BE2C (cell line): Measurements from ENCODE around the gene ZNF783.

Experiments used
- DNase-seq: peaks from one replicate; pipeline ENCODE4 v3.0.0-alpha.2; 2020
- H3K27me3 ChIP-seq: fragments of 250-450 bp; sonication (Bioruptor Pico); 2 replicates; pipeline ENCODE4 v1.5.1; 2020; ENCODE audit warnings: mild to moderate bottlenecking
- H3K36me3 ChIP-seq: fragments of 250-450 bp; sonication (Bioruptor Pico); 2 replicates; pipeline ENCODE4 v1.5.1; 2020; ENCODE audit warnings: mild to moderate bottlenecking
- H3K4me1 ChIP-seq: fragments of 250-450 bp; sonication (Bioruptor Pico); 2 replicates; pipeline ENCODE4 v1.5.1; 2020
- H3K4me3 ChIP-seq: 2 replicates; pipeline ENCODE4 v1.5.1; 2011; ENCODE audit warnings: low read depth, low read length
- H3K9me3 ChIP-seq: fragments of 250-450 bp; sonication (Bioruptor Pico); 2 replicates; pipeline ENCODE4 v1.5.1; 2020
- CTCF ChIP-seq: IDR thresholded peaks from 2 replicates; pipeline ENCODE4 v1.5.1; 2012; ENCODE audit warnings: mild to moderate bottlenecking, low read depth, low read length

ZNF783 gene

DNA sequence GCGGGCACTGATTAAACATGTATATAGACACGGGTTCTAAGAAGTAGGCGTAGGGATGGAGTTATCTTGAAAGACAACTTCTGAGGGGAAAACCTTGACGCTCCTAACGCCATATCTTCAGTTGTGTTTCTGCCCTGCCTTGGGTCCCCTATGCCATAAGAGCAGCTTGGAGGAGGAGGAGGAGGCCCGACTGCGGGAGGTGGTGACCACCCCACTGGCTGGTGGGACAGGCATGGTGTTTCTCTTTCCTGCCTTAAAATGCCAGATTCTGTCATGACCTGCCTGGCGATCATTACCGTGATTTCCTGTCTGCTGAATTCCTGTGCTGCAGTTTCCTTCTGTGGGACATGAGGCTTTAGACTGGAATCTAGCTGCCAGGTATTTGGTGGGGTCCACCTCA, 15.9 kb downstream of the ZNF783 start:
- no peaks in the 10 kb centered on the region for H3K9me3 ChIP-seq
- H3K36me3 ChIP-seq, result 0 out of 2 replicates have a peak, but pooled peaks cover 12% of the 10 kb centered on the region
- H3K4me1 ChIP-seq, result no peaks in the 10 kb centered on the region
- H3K4me3 ChIP-seq, result no peak overlapping the region
- DNase-seq, result no peak
- H3K27me3 ChIP-seq, result no peaks in the 10 kb centered on the region
- no peak for TF ChIP-seq CTCF

DNA sequence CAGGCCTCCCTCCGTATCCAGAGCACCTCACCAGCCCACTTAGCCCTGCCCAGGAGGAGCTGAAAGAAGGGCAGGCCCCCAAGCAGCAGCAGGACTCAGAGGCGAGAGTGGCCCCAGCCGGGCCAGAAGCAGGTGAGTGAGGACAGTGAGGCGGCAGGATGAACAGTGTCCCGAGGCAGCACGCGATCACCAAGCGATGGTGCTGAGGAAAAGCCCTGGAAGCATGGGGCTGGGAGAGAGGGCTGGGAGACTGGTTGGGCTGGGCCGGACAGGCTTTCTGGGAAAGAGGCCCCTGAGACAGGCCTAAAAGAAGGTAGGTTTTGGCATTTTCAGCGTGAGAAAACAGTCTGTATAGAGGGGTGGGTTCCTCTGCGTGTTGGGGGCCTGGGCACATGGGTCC, 16.4 kb downstream of the ZNF783 start:
- 0 out of 2 replicates have a peak, but pooled peaks cover 12% of the 10 kb centered on the region for H3K36me3 ChIP-seq
- H3K9me3 ChIP-seq, result no peaks in the 10 kb centered on the region
- no peak overlapping the region for H3K4me3 ChIP-seq
- H3K27me3 ChIP-seq, result no peaks in the 10 kb centered on the region
- H3K4me1 ChIP-seq, result no peaks in the 10 kb centered on the region
- TF ChIP-seq CTCF, result no peak
- no peak for DNase-seq

DNA sequence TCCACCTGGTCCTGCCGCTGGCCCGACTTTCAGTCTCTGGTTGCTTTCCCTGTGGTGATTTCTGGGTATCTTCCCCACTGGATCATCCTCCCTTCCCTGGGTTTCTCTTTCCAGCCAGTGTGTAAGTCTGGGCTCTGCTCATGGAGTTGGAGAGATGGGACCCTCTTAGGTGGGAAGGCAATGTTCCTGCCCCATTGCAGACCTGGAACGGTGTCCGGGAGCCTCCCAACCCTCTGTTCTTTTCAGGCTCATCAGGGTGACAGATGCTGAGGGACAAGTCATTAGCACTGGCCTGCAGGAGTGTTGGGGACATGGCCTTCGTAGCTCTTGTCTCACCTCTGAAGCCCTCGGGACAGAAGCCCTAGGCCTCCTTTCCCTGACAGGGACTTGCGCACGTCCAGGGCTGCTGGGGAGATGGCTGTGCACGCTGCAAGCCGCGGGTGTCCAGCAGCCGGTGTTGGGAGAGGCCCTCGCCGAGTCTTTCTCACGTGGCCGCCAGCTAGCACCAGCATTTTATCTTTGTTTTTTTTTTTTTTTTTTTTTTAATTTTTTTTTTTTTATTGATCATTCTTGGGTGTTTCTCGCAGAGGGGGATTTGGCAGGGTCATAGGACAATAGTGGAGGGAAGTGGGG, 17.2 kb downstream of the ZNF783 start:
- no peak overlapping the region for H3K4me3 ChIP-seq
- no peak for DNase-seq
- no peaks in the 10 kb centered on the region for H3K4me1 ChIP-seq
- TF ChIP-seq CTCF, result no peak
- 0 out of 2 replicates have a peak, but pooled peaks cover 12% of the 10 kb centered on the region for H3K36me3 ChIP-seq
- no peaks in the 10 kb centered on the region for H3K9me3 ChIP-seq
- H3K27me3 ChIP-seq, result no peaks in the 10 kb centered on the region

DNA sequence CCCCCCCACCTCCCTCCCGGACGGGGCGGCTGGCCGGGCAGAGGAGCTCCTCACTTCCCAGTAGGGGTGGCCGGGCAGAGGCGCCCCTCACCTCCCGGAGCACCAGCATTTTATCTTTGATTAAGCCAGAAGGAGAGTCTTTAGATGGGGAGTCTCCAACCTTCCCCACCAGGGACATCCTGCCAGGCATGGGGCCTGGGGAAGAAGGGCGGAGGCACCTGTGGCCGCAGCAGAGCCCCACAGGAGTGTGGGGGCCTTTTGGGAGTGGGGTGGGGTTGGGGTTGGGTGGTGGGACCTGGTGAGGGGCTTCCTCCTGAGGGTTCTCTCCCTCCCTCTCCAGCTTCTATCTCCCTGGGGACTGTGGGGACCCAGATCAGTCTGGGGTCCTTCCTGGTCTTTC, 18.2 kb downstream of the ZNF783 start:
- no peak for DNase-seq
- TF ChIP-seq CTCF, result no peak
- no peaks in the 10 kb centered on the region for H3K27me3 ChIP-seq
- no peaks in the 10 kb centered on the region for H3K4me1 ChIP-seq
- H3K9me3 ChIP-seq, result no peaks in the 10 kb centered on the region
- H3K4me3 ChIP-seq, result no peak overlapping the region
- H3K36me3 ChIP-seq, result 0 out of 2 replicates have a peak, but pooled peaks cover 12% of the 10 kb centered on the region

DNA sequence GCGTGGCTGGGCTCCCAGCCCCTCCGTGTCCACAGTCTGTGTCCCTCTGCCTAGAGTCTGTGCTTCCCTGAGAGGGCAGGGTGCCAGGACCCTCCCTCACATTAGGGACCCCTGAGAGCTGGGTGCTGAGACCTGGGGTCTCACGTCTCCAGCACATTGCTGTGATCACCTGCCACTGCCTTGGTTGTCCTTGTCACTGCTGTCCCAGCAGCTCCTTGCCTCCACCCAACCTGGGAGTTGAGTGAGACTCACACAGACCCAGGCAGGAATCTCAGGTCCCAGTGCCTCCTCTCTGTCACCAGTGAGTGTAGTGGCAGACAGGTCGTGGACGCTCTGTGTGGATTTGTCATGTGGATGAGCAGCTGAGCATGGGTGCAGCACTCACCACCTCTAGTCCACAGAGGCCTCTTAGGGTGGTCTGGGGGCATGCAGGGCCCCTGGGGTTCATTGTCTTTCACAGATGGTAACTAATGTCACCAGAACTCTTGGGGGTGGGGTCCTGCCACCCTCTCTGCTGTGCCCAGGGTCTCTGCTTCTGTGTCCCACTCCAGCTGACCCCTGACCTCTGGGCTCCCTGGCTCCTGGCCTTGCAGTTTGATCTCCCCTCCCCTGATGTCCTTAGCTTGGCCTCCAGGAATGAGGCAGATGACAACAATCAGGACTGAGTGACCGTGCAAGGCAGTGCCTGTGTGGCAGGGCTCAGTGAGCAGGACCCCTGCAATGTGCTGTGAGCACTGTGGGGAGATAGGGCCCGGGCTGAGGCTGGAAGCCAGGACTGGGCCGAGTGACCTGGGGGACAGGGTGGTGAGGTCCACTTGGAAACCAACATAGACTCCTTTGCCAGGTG, 18.9 kb downstream of the ZNF783 start:
- H3K36me3 ChIP-seq, result 0 out of 2 replicates have a peak, but pooled peaks cover 12% of the 10 kb centered on the region
- H3K9me3 ChIP-seq, result no peaks in the 10 kb centered on the region
- H3K4me3 ChIP-seq, result no peak overlapping the region
- no peak for TF ChIP-seq CTCF
- no peaks in the 10 kb centered on the region for H3K27me3 ChIP-seq
- H3K4me1 ChIP-seq, result no peaks in the 10 kb centered on the region
- no peak for DNase-seq
